Spleen (tissue), 11 donors: ENCODE data around the gene TMEM132D. TPM values are rescaled to one million over a fixed set of nuclear protein-coding genes. Genes with fewer than 3 reads are reported as not detected.

Source experiments
- DNase-seq: peaks from one replicate; pipeline ENCODE4 v3.0.0-alpha.2; 2020
- H3K27ac ChIP-seq, 8 donors: fragments of 200-600 bp; sonication (generic) in 7 of 8; 1 replicate in 4 of 8; 2 replicates in 4 of 8; pipeline versions ENCODE4 v1.5.0 to v1.8.0; 2016 to 2021; ENCODE audit warnings: inconsistent platforms in 4 of 8, mild to moderate bottlenecking in 4 of 8, moderate library complexity in 1 of 8
- H3K27me3 ChIP-seq, 7 donors: fragments of 200-600 bp; sonication (generic) in 6 of 7; replicated peaks in 1 of 7; 1 replicate in 4 of 7; 2 replicates in 3 of 7; pipeline versions ENCODE4 v1.5.0 to v1.8.0; 2016 to 2021; ENCODE audit warnings: inconsistent platforms in 3 of 7, mild to moderate bottlenecking in 1 of 7
- H3K36me3 ChIP-seq, 6 donors: fragments of 200-600 bp; sonication (generic) in 5 of 6; 1 replicate in 4 of 6; 2 replicates in 2 of 6; pipeline versions ENCODE4 v1.5.0 to v1.8.0; 2016 to 2021; ENCODE audit warnings: inconsistent platforms in 2 of 6
- H3K4me1 ChIP-seq, 6 donors: fragments of 200-600 bp; sonication (generic) in 5 of 6; 1 replicate in 3 of 6; 2 replicates in 3 of 6; pipeline versions ENCODE4 v1.5.0 to v1.8.0; 2016 to 2021; ENCODE audit warnings: inconsistent platforms in 3 of 6
- H3K4me3 ChIP-seq, 8 donors: fragments of 200-600 bp; sonication (generic) in 7 of 8; 1 replicate in 4 of 8; 2 replicates in 4 of 8; pipeline versions ENCODE4 v1.5.0 to v1.8.0; 2016 to 2021; ENCODE audit warnings: inconsistent platforms in 4 of 8, mild to moderate bottlenecking in 4 of 8, moderate library complexity in 2 of 8
- H3K9me3 ChIP-seq, 8 donors: fragments of 200-600 bp; sonication (generic) in 7 of 8; 1 replicate in 4 of 8; 2 replicates in 4 of 8; pipeline versions ENCODE4 v1.5.0 to v1.8.0; 2016 to 2021; ENCODE audit warnings: inconsistent platforms in 4 of 8
- CTCF ChIP-seq, 11 experiments: fragments of 200-600 bp in 7 of 11; fragments of 450-650 bp in 4 of 11; sonication (generic) in 4 of 11; IDR thresholded peaks in 8 of 11; conservative IDR thresholded peaks in 3 of 11; 1 replicate in 7 of 11; 2 replicates in 4 of 11; pipeline versions ENCODE4 v1.4.0 to v1.8.0; 2016 to 2021; ENCODE audit warnings: antibody characterized with exemption in 11 of 11, inconsistent platforms in 4 of 11, mild to moderate bottlenecking in 1 of 11
- POLR2A ChIP-seq, 3 donors: fragments of 450-650 bp; IDR thresholded peaks; one replicate each; pipeline ENCODE4 v1.5.1; 2017; ENCODE audit warnings: antibody characterized with exemption in 3 of 3, mild to moderate bottlenecking in 1 of 3
- POLR2AphosphoS5 ChIP-seq, 3 donors: sonication (generic); formaldehyde crosslinking; IDR thresholded peaks; one replicate each; pipeline ENCODE4 v1.5.1; 2017; ENCODE audit warnings: antibody characterized with exemption in 3 of 3
- WGBS, 5 donors: extraction: QIAGEN DNeasy Blood & Tissue Kit in 3 of 5; methylation state at CpG; one replicate each; pipeline versions ENCODE4 v1.1.5 to v1.1.7; 2013 to 2018; 5-methylcytosine and 5-hydroxymethylcytosine counted together
- intact Hi-C: fragments of 100-400 bp; cut with DNase I; formaldehyde crosslinking; loops from one replicate; pipeline ENCODE4 v1.15.0; 2023; ENCODE audit warnings: low total_unique reads
- polyA plus RNA-seq, 3 donors: library from polyadenylated mRNA; stranded (reverse); fragments of 200-250 nt; gene quantifications; one replicate each; pipeline ENCODE4 v1.2.1, GENCODE V29; 2013
- total RNA-seq, 7 donors: library from RNA; depleted of rRNA in 3 of 7; stranded (reverse); fragments of >200 nt in 3 of 7; fragmentation: NEBNext Ultra II Directional in 4 of 7; extraction: Animal tissue kit (Norgen Biotek cat#: 25700) in 4 of 7; gene quantifications; one replicate each; pipeline versions ENCODE4 v1.1.0 to v1.2.1, GENCODE V29; 2016 to 2021
- donor health status: healthy with polysubstance abuse.
- donor health status: DM: no; HTN: no; CAD: no; lungs with moderate emphysema.
- donor health status: DM: no; HTN: no; CAD: no.
- donor health status: Bipolar disorder and iron deficiency.
- donor health status: healthy.
- donor health status: DM: no; HTN: no; CAD: no.
- donor health status: DM: yes; HTN: yes; CAD: no.

Gene TMEM132D
- total and polyA plus RNA-seq, 10 donors: 0.03 TPM; not detected in 9

- Histone ChIP-seq H3K36me3 (no peaks in the 10 kb centered on the region), H3K9me3 (peaks cover 0 to 65% (median 16%) of the 10 kb centered on the region in 8 donors), H3K4me1 (no peaks in the 10 kb centered on the region), H3K27me3 (no peaks in the 10 kb centered on the region), H3K27ac (no peak overlapping the region), H3K4me3 (no peak overlapping the region)
- intact Hi-C loops: no loop called here
- TF ChIP-seq CTCF (IDR thresholded peaks at IDR 0.05 in 8 of 11, conservative IDR thresholded peaks at IDR 0.05 in 3 of 11) (no peak), POLR2AphosphoS5 (IDR thresholded peaks at IDR 0.05) (no peak), POLR2A (IDR thresholded peaks at IDR 0.05) (no peak)
- WGBS, 5 donors: 81 to 88% (median 82%) methylated on average over 5 of the region's 5 CpGs
- no peak for DNase-seq
These were observed 284.6 kb downstream of the TMEM132D start for GRCh38 chr12:129619271-129619670.

GRCh38 chr12:129617849-129618248 lies 286.0 kb downstream of the TMEM132D start:
- Histone ChIP-seq H3K36me3 (no peaks in the 10 kb centered on the region), H3K4me1 (no peaks in the 10 kb centered on the region), H3K4me3 (no peak overlapping the region), H3K9me3 (peaks cover 0 to 78% (median 23%) of the 10 kb centered on the region in 8 donors), H3K27ac (no peak overlapping the region), H3K27me3 (no peaks in the 10 kb centered on the region)
- no peak for DNase-seq
- intact Hi-C loops: no loop called here
- TF ChIP-seq POLR2AphosphoS5 (IDR thresholded peaks at IDR 0.05): no peak
- TF ChIP-seq CTCF (IDR thresholded peaks at IDR 0.05 in 8 of 11, conservative IDR thresholded peaks at IDR 0.05 in 3 of 11): no peak
- no peak for TF ChIP-seq POLR2A (IDR thresholded peaks at IDR 0.05)
- WGBS, 5 donors: 84 to 87% (median 85%) methylated on average over 7 of the region's 7 CpGs

- intact Hi-C loops: no loop called here
- TF ChIP-seq POLR2AphosphoS5 (IDR thresholded peaks at IDR 0.05) (no peak), POLR2A (IDR thresholded peaks at IDR 0.05) (no peak), CTCF (IDR thresholded peaks at IDR 0.05 in 8 of 11, conservative IDR thresholded peaks at IDR 0.05 in 3 of 11) (no peak)
- no peaks in the 10 kb centered on the region for H3K36me3 ChIP-seq
- WGBS, 5 donors: 86 to 90% (median 88%) methylated on average over 5 of the region's 5 CpGs
- no peak overlapping the region for H3K4me3 ChIP-seq
- no peak overlapping the region for H3K27ac ChIP-seq
- H3K9me3 ChIP-seq: peaks cover 0 to 57% (median 18%) of the 10 kb centered on the region in 8 donors
- H3K27me3 ChIP-seq: no peaks in the 10 kb centered on the region
- no peaks in the 10 kb centered on the region for H3K4me1 ChIP-seq
- DNase-seq: no peak
These were observed 288.8 kb downstream of the TMEM132D start for GRCh38 chr12:129615001-129615400.

- intact Hi-C loops: no loop called here
- Histone ChIP-seq H3K4me3 (no peak overlapping the region), H3K27ac (no peak overlapping the region), H3K36me3 (no peaks in the 10 kb centered on the region), H3K9me3 (peaks cover 0 to 53% (median 18%) of the 10 kb centered on the region in 8 donors), H3K4me1 (no peaks in the 10 kb centered on the region), H3K27me3 (no peaks in the 10 kb centered on the region)
- 71 to 83% (median 79%) methylated on average over 9 of the region's 9 CpGs for WGBS, 5 donors
- TF ChIP-seq CTCF (IDR thresholded peaks at IDR 0.05 in 8 of 11, conservative IDR thresholded peaks at IDR 0.05 in 3 of 11) (no peak), POLR2A (IDR thresholded peaks at IDR 0.05) (no peak), POLR2AphosphoS5 (IDR thresholded peaks at IDR 0.05) (no peak)
- DNase-seq: no peak
These were observed 289.5 kb downstream of the TMEM132D start for GRCh38 chr12:129614221-129614885.
